Measurements from ENCODE around the gene MYBPC3.
"Not testable (repeated sequence)": the region's sequence is repeated elsewhere in the genome, so short reads cannot be mapped to it uniquely, and the experiment has no call there.

The MYBPC3 gene

DNA sequence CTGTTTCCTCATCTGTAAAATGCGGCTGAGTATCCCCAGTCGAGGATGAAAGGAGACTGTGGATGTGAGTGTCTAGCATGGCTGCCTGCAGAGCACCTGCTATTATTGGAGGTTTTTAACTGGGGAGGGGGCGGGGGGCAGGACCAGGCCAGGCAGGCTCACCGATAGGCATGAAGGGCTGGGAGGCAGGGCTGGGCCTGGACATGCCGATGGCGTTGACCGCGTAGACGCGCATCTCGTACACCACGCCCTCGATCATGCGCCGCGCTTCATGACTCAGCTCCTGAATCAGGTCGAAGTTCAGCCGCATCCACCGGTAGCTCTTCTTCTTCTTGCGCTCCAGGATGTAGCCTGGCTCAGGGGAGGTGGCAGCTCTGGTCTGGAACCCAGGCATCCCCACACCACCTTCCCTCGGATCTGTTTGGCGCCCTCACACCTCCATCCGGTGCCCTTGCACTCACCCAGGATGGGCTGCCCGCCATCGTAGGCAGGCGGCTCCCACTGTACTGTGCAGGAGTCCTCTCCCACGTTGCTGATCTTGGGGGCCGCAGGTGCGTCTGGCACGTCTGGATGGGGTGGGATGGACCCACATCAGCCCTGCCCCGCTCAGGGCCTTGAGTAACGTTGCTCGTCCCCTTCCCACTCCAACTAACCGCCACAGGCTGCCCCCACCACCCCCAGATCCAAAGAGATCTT, 15.1 kb downstream of the MYBPC3 start:
- no peak for DNase-seq (ENCODE audit: low spot score)

DNA sequence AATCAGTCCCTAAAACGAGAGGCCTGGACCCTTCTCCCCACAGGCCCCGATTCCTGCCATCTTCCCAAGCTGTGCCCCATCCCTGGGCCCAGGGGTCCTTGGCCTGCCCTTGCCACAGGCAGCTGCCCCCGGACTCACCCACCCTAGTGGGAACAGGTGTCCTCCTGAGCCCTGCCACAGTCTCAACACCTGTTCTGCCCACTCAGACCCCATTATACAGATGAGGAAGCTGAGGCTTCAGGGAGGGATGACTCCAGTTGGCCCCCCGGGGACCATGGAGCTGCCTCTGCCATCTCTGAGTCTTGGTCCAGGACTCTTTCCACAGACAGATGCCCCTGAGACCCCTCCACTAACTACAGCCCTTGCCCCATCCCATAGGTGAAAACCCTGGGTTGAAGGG, 15.9 kb downstream of the MYBPC3 start:
- no peak for DNase-seq (ENCODE audit: low spot score)

DNA sequence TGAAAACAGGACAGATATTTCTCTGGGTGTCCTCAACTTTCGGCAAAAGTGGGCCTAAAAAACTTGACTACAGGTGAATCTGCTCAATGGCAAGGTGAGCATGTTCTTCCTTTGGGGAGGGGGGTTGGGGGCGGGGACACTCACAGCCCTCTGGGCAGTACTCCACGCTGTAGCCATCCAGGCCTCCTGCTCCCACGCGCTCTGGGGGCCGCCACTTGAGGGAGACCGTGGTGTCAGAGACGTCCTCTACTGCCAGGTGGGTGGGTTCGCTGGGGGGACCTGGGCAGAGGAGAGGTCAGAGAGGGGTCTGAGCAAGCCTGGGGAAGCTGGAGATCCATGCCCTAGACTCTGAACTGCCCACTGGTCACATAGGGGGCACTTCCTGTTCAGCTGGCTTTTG, 16.8 kb downstream of the MYBPC3 start:
- DNase-seq (ENCODE audit: low spot score): no peak

DNA sequence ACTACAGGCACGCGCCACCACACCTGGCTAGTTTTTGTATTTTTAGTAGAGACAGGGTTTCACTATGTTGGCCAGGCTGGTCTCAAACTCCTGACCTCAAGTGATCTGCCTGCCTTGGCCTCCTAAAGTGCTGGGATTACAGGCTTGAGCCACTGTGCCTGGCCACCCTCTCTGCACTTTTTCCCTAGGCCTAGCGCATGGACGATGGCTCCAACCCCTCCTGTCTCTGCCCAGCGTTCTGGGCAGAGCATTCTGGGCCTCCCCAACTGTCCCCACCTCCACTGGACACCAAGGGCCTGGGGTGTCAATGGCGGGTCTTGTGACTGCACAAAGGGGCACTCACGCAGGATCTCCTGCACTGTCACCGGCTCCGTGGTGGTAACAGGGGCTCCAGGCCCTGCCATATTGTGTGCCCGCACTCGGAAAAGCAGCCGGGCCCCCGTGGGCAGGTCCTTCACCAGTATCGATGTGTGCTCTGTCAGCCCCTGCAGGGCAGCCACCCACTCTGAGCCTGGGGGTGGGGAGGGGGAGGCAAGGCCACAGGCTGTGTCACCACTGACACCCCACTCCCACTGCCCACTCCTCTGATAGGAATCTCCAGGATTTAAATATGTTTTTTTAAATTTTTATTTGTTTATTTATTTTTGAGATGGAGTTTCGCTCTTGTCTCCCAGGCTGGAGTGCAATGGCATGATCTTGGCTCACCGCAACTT, 17.6 kb downstream of the MYBPC3 start:
- not testable (repeated sequence) for DNase-seq (ENCODE audit: low spot score)

DNA sequence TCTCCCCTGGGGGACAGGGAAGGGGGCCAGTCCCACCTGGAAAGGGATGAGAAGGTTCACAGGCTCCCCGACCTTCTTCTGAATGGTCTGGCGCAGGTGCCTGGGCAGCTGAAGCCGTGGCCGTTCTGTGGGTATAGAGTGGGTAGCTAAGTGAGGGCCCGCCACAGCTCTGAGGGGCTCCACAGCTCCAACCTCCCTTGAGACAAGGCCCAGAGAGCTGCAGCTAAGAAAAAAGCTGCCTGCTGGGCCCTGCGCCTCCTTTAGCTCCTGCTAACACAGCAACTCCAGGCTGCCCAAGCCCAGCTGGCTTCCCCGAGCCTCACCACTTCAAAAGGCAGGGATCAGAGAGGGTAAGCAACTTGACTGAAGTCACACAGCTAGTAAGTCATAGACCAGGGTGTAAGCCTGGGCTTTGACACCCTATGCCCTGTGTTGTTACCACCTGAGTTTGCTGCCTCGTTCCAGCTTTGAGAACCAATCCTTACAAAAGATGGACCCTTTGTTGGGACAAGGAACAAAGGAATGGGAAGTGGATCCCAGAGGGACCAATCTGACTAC, 18.5 kb downstream of the MYBPC3 start:
- no peak for DNase-seq (ENCODE audit: low spot score)

DNA sequence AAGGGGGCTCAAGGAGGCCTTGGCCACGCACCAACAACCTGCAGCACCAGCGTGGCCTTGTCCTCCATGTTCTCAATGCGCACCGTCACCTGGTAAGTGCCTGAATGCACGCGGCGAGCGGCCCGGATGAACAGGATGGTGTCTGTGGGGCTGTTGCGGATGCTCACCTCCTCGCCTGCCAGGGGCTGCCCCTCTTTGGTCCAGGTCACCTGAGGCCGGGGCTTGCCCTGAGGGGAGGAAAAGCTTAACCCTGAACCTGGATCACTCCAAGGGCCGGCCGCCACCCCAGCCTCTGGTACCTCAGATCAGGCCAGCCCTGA, 19.0 kb downstream of the MYBPC3 start:
- no peak for DNase-seq (ENCODE audit: low spot score)

DNA sequence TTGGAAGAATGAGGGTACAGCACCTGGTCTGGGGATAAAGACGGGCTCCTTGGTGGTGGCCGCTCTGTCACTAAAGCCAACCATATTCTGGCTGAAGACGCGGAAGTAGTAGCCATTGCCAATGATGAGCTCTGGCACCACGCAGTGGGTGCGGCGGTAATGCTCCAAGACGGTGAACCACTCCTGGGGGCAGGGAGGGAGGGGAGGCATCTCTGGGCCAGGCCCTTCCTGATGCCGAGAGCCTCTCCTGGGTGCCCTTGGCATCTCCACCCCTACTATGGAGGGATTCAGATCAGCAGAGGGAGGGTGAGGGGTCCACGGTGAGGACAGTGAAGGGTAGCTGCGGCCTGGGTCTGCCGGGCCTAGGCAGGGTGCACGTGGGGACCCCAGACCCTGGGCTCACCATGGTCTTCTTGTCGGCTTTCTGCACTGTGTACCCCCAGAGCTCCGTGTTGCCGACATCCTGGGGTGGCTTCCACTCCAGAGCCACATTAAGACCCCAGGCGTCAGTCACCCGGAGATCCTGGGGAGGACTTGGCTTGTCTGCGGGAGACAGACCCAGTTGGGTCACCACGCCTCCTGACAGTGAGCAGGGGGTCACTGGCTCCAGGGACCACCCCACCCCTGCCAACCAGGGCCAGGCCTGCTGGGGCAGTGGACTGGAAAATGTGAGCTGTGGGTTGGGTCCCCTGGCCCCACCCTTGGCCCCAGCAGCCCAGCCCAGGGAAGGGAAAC, 19.5 kb downstream of the MYBPC3 start:
- no peak for DNase-seq (ENCODE audit: low spot score)

DNA sequence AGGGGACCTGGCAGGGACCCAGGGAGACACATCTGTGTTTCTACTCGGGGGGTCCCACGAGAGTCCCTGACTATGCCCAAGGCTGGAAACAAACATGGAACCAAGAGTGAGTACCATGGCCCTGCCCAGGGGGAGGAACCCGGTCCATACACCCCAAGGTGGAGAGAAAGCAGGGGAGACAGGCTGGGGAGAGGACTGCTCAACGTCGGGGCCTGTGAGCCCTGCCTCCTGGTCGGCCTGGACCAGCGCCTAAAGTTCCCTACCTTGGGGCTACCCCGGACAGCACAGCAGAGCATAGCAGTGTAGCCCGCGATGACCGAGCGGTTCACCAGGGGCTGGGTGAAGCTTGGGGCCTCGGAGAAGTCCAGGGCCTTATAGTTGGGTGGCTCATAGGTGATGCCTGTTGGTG, 20.2 kb downstream of the MYBPC3 start:
- no peak for DNase-seq (ENCODE audit: low spot score)

DNA sequence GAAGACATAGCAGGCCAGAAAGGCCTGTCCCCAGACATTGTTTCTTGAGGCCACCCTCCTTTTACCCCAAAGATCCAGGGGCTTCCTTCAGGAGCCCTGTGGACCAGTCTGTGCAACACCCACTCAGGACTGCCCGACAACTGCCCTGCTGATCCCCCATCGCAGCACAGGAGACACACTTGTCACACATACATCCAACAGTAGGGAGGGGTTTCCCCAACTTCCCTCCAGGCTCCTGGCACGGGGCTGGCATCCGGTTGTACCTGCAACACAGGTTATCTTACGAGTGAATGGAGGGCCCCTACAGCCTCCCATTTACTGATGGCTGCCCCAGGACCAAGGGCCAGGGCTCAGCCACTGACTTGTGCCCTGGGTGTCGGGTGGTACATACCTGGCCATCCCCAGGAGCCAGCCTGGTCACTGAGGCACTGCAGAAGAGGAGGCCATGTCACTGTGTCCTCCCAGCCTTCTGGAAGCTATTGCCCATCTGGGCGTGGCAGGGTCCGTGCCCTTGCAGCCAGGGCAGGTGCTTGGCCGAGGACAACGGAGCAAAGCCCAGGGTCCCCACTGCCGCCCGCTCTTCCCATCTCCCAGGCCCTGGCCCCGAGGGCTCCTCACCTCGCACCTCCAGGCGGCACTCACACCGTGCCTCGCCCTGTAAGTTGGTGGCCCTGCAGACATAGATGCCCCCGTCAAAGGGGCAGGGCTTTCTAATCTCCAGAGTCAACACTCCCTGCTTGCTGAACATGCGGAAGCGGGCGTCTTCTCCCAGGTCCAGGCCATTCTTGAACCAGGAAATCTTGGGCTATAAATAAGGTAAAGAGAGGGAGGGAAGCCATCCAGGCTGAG, 20.8 kb downstream of the MYBPC3 start:
- no peak for DNase-seq (ENCODE audit: low spot score)

DNA sequence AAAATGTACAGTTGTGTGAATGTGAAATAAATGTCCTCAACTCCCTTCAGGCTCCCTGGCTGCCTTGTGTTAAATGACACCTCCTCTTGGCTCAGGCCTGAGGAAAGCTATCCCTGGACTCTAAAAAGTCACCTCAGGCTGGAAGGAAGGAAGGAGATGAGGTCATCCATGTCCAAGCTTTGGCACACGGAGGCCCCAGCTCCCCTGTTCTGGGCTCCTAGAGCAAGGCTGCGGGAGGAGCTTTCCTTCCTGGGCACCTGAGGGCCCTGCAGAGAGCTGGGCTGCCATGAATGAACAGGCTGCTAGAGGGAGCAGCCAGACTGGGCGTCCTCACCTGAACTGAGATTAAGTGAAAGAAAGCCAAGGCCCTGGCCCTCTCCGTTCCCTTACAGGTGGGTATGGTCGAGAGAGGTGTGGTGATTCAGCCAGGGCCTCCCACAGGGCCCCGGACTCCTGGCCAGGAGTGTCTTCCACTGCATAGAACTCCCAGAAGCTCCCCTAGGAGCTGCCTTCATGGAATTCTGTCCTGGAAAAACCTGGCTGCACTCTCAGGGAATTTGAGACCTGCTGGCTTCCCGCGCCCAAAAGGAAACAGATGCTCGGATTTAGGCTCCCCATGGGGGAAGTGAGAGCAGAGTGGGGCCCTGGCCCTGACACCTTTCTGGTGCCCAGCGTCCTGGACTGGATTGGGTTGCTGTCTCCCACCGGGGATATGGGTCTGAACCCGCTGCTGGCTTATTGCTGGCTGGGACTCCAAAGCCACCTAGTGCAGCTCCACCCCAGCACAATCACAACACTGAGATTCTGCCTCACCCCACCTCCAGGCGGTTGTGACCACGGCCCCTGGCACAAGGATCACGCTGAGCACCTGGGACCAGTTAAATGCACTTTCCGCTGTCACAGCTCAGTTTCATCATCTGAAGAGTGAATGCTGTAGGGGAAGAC, 22.2 kb downstream of the MYBPC3 start:
- DNase-seq (ENCODE audit: low spot score): peak; percentile 58

DNA sequence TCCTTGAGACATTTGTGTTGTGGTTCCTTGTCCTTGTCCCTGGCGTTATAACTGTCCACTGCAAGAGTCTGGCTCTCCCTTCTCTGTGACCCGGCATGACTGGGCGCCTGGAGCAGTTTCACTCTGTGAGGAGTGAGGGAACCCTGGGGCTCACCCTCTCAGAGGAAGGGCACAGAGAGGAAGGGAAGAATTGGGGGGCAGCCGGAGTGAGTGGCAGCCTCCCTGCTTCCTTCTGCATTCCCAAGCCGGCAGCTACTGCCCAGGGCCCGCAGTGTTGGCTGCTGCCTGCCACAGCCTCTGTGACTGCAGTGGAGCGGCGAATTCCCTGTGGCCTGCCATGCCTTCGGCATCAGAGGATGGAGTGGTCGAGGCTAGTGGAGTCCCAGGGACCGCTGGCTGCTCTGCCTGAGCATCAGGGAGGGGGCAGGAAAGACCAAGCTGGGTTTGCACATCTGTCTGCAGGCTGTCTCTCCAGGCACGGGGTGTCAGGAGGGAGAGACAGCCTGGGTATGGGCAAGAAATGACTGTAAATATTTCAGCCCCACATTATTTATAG, 23.0 kb downstream of the MYBPC3 start:
- no peak for DNase-seq (ENCODE audit: low spot score)

DNA sequence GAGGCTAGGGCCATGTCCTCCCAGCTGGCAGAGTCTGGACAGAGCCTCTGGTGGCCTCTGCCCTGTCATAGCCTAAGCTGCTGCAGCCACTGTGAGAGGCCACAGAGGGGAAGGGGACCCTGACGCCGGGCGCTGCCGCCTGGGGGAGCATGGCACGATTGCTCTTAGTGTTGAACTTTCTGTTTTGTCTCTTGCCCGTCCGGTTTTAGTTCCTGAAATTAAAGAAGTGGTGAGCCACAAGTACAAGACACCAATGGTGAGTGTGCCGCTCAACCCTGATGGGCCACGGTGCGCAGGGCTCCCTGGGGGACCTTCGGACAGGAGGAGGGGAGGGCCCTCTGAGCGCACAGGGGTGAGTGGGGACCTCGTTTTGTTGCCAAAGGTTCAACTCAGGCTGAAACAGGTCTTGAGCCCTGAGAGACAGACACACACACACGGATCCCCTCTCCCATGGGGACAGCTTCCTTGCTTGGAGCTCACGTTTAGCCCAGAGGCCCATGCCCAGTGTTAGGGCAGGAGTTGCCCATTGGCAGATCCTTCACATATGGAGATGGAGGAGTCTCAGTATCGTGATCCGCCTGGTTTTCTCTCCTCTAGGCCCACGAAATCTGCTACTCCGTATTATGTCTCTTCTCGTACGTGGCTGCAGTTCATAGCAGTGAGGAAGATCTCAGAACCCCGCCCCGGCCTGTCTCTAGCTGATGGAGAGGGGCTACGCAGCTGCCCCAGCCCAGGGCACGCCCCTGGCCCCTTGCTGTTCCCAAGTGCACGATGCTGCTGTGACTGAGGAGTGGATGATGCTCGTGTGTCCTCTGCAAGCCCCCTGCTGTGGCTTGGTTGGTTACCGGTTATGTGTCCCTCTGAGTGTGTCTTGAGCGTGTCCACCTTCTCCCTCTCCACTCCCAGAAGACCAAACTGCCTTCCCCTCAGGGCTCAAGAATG, 23.8 kb downstream of the MYBPC3 start:
- DNase-seq (ENCODE audit: low spot score): no peak

DNA sequence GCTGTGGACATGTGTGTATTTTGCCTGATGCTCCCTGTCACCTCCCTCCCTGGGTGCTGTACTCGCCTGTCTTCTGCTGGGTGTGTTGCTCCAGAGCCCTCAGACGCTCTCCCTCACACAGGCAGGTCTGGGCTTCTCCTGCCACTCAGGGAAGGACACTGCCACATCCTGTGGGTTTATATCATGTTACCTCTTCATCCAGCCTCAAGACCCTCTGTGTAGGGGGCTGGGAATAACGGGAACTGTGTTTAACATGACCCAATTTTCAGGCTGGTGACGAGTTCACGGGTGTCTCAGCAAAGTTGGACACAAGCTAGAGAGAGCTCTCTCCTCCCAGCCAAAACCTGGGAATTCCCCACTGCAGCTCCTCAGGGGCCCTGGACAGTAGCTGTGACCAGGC, 24.6 kb downstream of the MYBPC3 start:
- no peak for DNase-seq (ENCODE audit: low spot score)

DNA sequence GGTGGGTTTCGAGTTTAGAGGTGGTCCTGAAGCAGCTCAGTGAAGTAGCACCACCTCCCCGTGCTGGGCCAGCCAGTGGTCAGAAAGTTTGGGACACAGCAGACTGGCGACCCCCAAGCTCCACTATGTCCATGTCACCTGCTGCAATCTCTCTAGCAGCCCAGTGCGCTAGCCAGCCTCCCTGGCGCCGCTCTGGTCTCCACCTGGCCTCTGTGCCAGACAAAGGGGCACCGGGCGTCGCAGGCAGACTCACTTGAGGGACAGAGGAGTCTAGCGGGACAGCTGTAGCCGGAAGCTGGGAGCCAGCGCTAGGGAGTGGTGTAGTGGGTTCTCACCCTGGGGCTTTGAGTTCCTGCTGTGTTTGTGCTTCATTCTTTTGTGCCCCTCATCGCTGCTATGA, 25.5 kb downstream of the MYBPC3 start:
- no peak for DNase-seq (ENCODE audit: low spot score)

DNA sequence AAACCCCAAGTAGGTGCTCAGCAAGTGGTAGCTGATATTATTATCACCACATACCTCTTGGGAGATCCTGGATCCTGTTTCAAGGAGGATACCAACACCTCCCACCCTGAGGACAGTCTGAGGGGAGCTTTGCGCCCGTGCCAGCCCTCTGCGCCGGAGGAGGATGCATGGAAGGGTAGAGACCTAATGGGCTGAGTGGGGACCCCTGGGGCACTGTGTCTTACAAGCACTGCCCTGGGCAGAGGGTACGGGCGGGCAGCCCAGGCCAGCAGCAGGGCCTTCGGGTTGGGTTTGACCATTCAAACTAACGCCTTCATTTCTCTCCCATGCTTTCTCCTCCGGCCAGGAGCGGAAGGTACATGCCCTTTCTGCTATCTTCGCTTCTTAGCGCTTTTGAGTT, 26.3 kb downstream of the MYBPC3 start:
- DNase-seq (ENCODE audit: low spot score): no peak

DNA sequence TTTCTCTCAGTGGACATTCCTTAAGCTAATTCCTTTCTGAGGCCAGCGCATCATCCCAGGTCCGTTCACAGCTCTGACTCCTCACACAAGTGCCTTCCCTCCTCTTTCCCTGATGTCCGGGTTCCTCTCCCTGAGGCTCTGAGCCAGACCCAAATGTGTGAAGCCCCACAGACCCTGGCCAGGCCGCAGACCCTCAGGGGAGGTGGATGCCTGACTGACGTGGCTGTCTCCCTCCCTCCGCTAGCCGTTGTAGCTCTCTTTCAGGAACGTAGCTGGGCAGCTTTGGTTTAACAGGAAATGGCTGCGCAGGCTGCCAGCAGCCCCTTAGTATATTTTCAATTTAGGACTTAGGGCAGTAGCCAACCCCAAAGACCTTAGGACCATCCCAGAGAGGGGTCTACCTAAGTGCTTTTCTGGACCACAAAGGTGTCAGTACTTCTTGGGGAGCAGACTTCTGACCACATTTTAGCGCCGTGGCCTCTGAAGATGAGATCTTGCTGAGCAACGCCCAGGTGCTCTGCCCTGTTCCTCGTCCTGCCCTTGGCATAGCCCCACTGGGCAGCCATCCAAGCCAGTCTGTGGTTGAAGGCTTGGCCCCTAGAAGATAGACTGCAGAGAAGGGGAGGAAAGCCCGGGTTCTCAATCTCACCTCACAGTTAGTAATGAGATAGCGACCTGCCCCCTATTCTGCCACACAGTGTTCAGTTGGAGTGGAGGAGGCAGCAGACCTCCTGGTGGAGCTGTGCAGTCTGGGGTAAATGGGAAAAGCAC, 27.0 kb downstream of the MYBPC3 start:
- DNase-seq (ENCODE audit: low spot score): no peak

DNA sequence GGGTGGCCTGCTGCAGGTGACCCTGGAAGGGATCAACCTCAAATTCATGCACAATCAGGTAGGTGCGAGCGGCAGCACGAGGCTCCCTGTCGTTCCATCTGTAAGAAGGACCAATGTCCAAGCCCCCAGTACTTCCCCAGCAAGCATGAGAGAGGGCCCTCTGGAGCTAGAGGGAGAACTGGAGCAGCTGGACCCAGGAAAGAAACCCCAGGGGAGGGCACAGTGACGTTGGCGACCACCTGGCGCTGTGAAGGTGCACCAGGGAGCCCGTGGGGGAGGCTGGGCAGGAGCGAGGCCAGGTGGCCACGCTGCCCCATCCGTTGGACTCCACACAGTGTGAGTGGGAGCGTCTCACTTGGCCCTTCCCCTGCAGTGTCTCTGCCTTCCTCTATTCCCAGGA, 28.0 kb downstream of the MYBPC3 start:
- no peak for DNase-seq (ENCODE audit: low spot score)

DNA sequence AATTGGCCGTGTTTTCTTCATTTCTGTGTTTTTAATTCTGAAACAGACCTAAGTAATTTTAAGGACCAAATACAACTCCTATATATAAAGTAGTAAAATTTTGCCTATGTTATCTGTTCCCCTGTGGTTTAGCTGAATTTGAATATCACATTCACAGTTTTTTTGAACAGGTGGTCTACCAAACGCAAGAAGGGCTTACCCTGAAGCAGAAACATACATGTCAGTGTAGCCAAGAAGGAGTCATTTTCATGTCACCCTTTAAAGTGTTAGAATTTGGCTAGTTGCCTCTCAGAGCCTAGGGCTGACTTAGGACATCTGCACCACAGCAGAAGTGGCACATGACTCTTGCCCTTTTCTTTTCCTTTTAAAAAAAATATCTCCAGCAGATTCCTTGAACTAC, 34.3 kb downstream of the MYBPC3 start:
- no peak for DNase-seq (ENCODE audit: low spot score)
